Ishikawa (cell line): ENCODE measurements around the gene ZNF138.

Source experiments
- CEBPB ChIP-seq: IDR thresholded peaks from 2 replicates; pipeline ENCODE4 v1.6.1; 2012
- CREB1 ChIP-seq: IDR thresholded peaks from 2 replicates; pipeline ENCODE4 v1.6.1; 2012; ENCODE audit warnings: low read depth
- EGR1 ChIP-seq: IDR thresholded peaks from 2 replicates; pipeline ENCODE4 v1.6.1; 2012
- EP300 ChIP-seq: IDR thresholded peaks from 2 replicates; pipeline ENCODE4 v1.6.1; 2012; ENCODE audit warnings: borderline replicate concordance
- FOXM1 ChIP-seq: IDR thresholded peaks from 2 replicates; pipeline ENCODE4 v1.6.1; 2012; ENCODE audit warnings: low read depth, borderline replicate concordance
- MAX ChIP-seq: IDR thresholded peaks from 2 replicates; pipeline ENCODE4 v1.6.1; 2012
- NFIC ChIP-seq: IDR thresholded peaks from 2 replicates; pipeline ENCODE4 v1.6.1; 2012
- RAD21 ChIP-seq: IDR thresholded peaks from 2 replicates; pipeline ENCODE4 v1.6.1; 2012; ENCODE audit warnings: low read depth
- REST ChIP-seq: IDR thresholded peaks from 2 replicates; pipeline ENCODE4 v1.6.1; 2012; ENCODE audit warnings: low read depth, mild to moderate bottlenecking
- TAF1 ChIP-seq: IDR thresholded peaks from 2 replicates; pipeline ENCODE4 v1.6.1; 2012; ENCODE audit warnings: low read depth, mild to moderate bottlenecking
- TCF12 ChIP-seq: IDR thresholded peaks from 2 replicates; pipeline ENCODE4 v1.6.1; 2012; ENCODE audit warnings: low read depth
- TEAD4 ChIP-seq: IDR thresholded peaks from 2 replicates; pipeline ENCODE4 v1.6.1; 2012
- USF1 ChIP-seq: IDR thresholded peaks from 2 replicates; pipeline ENCODE4 v1.6.1; 2012
- YY1 ChIP-seq: IDR thresholded peaks from 2 replicates; pipeline ENCODE4 v1.6.1; 2012; ENCODE audit warnings: low read depth
- ZBTB7A ChIP-seq: IDR thresholded peaks from 2 replicates; pipeline ENCODE4 v1.6.1; 2012; ENCODE audit warnings: low read depth

ZNF138 gene

GRCh38 chr7:64880322-64881297, 86.4 kb downstream of the ZNF138 start:
- TF ChIP-seq MAX, result no peak
- no peak for TF ChIP-seq NFIC
- no peak for TF ChIP-seq TEAD4
- TF ChIP-seq CEBPB, result no peak
- TF ChIP-seq TCF12, result no peak
- TF ChIP-seq USF1, result no peak
- no peak for TF ChIP-seq REST
- TF ChIP-seq ZBTB7A, result no peak

- no peak for TF ChIP-seq FOXM1
- no peak for TF ChIP-seq NFIC
- TF ChIP-seq YY1, result no peak
- no peak for TF ChIP-seq EGR1
- TF ChIP-seq ZBTB7A, result no peak
- TF ChIP-seq TEAD4, result no peak
- no peak for TF ChIP-seq USF1
- no peak for TF ChIP-seq MAX
- TF ChIP-seq TCF12, result no peak
- TF ChIP-seq RAD21, result no peak
- no peak for TF ChIP-seq REST
- TF ChIP-seq TAF1, result no peak
Measured at GRCh38 chr7:64881461-64882287, 87.4 kb downstream of the ZNF138 start.

GRCh38 chr7:64882341-64883112, 88.3 kb downstream of the ZNF138 start:
- TF ChIP-seq USF1 (no peak), MAX (no peak), ZBTB7A (no peak), TCF12 (no peak), RAD21 (no peak), EGR1 (no peak), REST (no peak), FOXM1 (no peak), CEBPB (no peak), YY1 (no peak), TEAD4 (no peak), NFIC (no peak), EP300 (no peak), TAF1 (no peak), CREB1 (no peak)
